Hepatocyte (in vitro differentiated cells): ENCODE data around the gene MRTFB.

Experiments used
- CTCF ChIP-seq: fragments of 200-600 bp; sonication (generic); IDR thresholded peaks from 2 replicates; pipeline ENCODE4 v1.5.1; 2016; ENCODE audit warnings: antibody characterized with exemption, mild to moderate bottlenecking; ENCODE audit not compliant: poor library complexity
- EZH2 ChIP-seq: fragments of 200-600 bp; sonication (generic); IDR thresholded peaks from 2 replicates; pipeline ENCODE4 v1.6.1; 2016; ENCODE audit warnings: antibody characterized with exemption, mild to moderate bottlenecking, borderline replicate concordance

- TF ChIP-seq EZH2 (no peak), CTCF (no peak)
Observed at GRCh38 chr16:14268073-14268472, 197.0 kb downstream of the MRTFB start.
